Skin epidermis (tissue), 12 donors: ENCODE data around the gene HK3.

Experiments used
- H3K27ac ChIP-seq, 21 experiments: fragments of 200-600 bp; sonication (generic) in 11 of 21; one replicate each; pipeline ENCODE4 v1.5.0; 2020; ENCODE audit warnings: mild to moderate bottlenecking in 3 of 21, inconsistent platforms in 2 of 21, moderate library complexity in 2 of 21
- H3K4me3 ChIP-seq, 7 experiments: fragments of 200-600 bp; sonication (generic) in 2 of 7; one replicate each; pipeline ENCODE4 v1.5.0; 2020; ENCODE audit warnings: inconsistent platforms in 2 of 7, mild to moderate bottlenecking in 2 of 7, moderate library complexity in 1 of 7

The HK3 gene

DNA sequence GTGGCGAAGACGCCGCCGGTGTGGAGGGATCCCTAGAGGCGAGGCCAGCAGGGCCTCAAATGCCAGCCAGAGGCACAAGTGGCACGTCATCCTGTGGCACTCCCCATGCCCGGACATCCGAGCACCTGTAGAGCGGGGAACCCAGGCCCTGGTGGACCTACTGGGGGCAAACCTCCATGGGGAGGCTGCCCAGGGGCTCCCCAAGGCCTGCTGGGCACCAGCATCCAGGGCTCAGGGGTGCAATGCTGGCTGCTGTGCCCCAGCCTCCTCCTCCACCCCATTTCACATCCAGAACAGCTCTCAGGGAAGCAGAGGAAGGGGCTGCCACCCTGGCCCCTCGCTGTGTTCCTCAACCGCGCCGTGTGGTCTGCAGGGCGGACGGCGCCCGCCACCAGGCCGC, 43.5 kb downstream of the HK3 start:
- no peak overlapping the region for H3K27ac ChIP-seq
- no peak overlapping the region for H3K4me3 ChIP-seq

DNA sequence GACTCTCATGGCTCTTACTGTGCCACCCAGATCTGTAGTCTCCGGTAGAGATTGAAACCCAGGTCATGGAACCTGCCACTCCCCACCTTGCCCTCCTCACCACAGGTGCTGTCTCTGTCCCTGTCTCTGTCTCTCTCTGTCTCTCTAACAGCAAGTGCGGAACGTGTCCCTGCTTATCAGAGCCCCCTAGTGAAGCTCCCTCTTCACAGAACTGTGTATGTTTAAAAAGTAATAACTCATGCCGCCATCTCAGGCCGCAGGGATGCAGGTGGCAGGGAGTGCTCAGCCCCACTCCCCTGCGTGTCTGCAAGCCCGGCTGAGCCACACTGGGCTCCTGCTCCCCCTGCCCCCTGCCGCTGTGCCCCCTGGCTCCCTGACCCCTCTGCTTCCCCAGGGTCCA, 45.0 kb downstream of the HK3 start:
- H3K4me3 ChIP-seq = no peak overlapping the region
- H3K27ac ChIP-seq = no peak overlapping the region

DNA sequence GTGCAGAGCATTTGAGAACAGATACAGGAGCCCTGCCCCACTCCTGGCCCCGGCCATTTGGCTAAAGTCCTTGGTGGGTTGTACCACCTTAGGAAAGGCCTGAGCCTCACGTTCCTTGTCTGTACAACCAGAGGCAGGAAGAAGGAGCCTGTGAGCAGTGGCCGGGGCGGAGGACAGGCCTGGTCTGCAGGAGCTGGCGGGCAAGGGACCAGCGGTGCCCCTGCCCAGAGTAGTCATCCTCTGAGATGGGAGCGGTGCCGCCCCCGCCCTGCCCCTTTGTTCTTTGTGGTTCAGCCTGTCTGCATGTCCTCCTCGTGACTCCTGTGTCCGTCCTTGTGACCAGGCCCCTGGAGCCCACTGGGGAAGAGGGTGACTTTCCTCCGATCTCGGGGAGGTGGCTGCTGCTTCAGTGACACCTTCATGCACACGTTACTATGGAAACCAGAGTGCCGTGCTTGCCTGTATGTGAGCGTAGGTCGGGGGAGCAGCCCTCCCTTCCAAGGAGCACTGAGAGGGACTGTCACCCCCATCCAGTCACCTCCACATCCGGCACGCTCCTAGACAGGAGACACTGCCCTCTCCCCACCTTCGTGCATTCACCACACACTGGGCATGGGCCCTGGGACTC, 45.9 kb downstream of the HK3 start:
- no peak overlapping the region for H3K4me3 ChIP-seq
- no peak overlapping the region for H3K27ac ChIP-seq

DNA sequence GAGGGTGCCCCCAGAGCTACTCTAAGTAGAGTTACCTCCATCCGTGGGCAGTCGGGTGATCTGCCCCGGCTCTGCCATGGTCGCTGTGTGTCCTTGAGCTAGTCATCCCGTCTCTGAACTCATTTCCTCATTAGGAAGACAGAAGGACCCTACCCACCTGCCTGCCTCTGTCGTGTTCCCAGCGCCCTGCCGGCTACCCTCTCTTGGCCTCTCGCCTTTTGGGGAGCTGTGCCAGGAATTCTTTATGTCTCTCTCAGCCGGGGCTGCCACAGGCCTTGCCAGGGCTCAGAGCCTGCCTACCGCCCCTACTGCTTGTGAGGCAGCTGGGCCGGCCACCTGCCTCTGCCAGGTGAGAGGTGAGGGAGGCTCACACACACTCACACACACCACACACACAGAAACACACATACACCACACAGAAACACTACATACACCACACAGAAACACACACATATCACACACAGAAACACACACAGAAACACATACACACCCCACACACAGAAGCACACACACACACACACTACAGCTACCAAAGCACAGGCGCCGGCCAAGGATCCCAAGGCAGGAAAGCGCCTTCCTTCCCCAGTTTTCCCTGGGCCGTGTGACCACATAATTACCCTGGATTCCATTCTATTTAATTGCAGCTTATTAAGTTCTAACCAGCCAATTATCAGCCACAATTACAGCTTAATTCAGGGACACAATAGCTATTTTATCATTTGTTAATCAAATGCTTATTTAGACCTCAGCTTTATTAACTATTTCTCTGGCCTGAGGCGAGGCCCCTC, 47.1 kb downstream of the HK3 start:
- Histone ChIP-seq H3K27ac (no peak overlapping the region), H3K4me3 (no peak overlapping the region)

DNA sequence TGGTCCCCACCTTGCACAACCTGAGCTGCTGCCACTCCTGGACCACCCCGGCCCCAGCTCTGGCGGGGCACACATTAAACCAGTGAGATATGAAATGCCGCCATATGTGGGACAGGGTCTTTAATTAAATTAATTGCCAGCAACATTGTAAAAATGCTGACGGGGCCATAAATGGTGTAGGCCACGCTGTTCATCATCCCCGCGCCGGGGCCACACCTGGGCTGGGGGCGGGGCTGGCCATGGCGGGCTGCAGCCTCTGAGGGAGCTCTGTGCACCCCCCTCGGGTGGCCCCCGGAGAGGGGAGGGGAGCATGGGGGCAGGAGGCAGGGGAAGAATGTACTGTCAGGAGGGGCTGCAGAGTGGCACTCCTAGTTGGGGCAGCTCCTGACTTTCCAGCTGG, 47.8 kb downstream of the HK3 start:
- Histone ChIP-seq H3K27ac (no peak overlapping the region), H3K4me3 (no peak overlapping the region)

DNA sequence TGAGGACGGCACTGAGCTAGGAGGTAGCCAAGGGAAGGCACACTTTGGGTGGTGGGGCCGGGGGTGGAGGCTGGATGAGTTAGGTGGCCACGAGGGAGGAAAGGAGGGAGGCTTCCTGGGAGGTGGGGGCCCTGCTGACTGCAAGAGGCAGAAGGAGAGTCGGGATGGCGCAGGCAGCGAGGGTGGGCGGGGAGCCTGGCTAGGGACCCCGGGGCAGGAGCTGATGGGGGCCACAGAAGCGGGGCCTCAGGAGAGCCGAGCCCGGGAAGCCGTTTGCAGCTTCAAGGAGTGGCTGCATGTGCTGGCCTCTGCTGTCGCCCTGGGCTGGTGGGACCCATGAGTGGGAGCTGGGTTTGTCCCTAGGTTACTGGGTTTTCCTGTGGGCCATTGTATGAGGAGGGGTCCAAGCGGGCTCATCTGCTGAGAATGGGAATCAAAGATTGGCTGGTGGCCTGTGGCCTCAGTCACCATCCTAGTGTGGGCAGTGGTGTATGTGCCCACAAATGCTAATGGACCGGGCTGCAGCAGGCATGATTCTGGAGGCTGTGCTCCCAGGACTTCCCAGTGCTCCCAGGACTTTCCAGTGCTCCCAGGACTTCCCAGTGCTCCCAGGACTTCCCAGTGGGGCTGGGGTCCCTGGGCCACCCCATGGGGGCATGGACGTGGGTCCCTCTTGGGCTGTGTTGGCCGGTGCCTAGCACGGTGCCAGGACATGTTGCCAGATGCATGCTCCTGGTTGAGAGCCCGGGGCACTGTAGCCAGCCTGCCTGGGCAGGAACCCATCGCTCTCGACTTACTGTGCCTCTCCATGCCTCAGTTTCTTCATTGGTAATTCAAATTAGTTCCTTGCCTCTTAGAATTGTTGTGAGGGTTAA, 48.5 kb downstream of the HK3 start:
- Histone ChIP-seq H3K4me3 (no peak overlapping the region), H3K27ac (no peak overlapping the region)

DNA sequence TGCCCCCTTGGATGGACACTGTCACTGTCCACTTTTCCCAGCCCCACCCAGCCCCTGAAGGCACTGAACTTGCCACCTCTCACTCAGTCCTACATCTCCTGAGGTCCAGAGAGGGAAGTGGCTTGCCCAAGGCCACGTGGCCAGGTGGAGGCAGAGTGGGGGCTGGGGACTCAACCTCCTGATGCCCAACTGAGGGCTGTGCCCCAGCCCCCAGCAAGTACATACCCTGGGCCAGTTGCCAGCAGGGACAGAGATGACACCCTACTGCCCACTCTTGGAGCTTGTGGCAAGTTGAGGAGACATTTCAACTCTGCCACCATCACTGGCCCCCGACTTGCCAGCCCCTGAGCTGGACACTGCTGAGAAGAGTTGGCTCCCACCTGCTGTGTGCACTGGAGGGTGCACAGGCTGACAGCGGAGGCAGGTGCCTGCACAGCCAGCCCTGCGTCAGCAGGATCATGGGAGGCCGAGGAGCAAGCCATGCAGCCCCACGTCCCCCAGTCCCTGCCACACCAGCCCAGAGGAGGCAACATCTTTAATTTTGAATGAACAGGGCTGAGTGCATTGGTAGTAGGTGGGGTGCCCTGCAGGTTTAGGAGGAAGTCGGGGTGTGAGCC, 49.4 kb downstream of the HK3 start:
- Histone ChIP-seq H3K27ac (no peak overlapping the region), H3K4me3 (no peak overlapping the region)

DNA sequence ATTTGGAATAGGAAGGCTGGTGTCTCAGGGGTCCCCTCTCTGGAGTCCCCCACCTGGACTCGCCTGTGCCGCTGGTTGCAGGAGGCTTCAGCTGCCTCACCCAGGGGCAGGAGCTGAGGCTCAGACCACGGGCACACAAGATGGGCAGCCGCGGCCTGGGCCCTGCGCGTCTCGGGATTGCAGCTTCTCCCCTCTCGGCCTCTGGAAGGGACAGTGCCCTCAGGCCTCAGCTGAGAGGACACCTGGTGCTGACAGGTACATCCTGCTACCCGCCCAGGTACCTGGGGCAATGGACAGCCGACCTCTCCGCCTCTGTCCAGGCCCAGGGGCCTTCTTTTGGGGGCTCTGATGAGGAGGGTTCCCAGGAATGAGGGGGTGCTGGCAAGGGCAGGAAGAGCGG, 50.5 kb downstream of the HK3 start:
- Histone ChIP-seq H3K27ac (no peak overlapping the region), H3K4me3 (no peak overlapping the region)

DNA sequence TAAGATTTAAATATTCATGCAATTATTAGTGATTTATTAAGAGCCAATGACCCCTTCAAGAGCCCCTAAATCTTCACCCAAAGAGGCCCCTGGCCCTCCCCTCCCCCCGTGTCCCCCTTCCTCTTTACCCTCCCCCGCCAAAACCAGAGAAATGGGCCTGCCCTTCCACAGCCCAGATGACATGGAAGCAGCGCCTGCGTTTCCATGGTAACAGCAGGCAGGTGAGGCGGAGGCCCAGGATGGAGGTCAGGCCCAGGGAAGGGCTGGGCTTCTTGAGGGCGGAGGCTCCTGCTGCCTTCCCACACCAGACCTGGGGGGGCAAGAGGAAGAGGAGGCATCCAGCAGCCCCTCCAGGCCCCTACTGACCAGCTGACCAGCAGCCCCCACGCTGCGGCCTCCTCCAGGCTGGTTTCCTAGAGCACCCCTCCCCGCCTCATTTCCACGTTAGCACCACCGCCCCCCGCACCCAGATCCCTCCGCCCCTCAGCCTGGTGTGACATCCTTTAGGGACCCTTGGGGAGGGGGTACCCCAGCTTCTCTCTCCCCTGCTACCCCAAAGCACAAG, 51.3 kb downstream of the HK3 start:
- Histone ChIP-seq H3K27ac (no peak overlapping the region), H3K4me3 (no peak overlapping the region)

DNA sequence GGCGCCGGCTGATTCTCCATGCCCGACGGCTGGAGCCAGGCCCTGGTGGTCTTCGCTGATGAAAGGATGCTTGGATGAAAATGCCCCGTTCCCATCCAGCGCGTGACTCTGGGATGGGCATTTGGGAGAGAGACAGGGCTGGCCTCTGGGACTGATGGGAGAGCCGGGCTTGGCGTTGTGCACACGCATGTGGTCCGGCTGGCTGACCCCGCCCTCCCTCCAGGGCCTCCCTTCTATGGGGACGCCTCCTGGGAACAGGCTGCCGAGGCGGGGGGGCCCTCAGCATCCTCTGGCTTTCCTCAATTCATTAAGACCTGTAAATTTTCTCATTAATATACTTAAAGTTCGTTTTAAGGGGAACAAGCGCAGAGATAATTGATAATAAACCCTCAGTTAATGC, 52.0 kb downstream of the HK3 start:
- Histone ChIP-seq H3K4me3 (no peak overlapping the region), H3K27ac (no peak overlapping the region)

DNA sequence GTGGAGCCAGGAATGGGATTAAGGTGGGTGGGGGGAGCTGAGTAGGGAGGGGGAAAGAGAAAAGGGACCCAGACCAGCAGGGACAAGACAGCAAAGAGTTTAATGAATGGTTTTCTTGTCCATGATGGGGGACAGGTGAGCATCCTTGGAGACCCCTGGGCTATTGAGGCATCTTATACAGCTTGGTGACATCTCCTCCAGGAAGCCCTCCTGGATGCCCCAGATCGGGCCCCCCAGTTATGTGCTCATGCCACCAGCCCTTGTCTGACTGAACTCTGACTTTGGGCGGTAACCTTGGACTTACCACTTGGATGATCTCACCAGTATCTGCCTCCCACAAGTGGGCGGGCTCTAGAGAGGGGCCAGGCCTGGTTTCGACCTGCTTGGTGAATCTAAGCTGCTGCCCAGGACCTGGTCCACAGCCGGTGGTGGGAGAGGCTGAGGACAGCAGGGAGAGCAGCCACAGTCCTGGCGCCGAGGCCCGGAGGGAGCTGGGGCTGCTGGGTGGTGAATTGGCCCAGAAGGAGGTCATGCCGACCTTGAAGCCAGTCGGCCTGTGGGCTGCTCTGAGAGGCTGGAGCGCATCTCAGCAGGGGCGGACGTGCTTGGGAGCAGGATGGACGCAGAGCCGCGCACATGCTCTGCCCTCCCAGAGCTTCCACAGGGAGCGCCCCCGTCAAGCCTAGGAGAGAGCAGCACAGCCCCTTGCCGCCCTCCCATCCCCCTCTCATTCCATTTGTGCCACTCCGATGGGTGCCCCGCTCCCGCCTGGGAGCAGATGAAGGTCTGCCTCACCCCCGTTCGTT, 52.6 kb downstream of the HK3 start:
- Histone ChIP-seq H3K27ac (no peak overlapping the region), H3K4me3 (no peak overlapping the region)

DNA sequence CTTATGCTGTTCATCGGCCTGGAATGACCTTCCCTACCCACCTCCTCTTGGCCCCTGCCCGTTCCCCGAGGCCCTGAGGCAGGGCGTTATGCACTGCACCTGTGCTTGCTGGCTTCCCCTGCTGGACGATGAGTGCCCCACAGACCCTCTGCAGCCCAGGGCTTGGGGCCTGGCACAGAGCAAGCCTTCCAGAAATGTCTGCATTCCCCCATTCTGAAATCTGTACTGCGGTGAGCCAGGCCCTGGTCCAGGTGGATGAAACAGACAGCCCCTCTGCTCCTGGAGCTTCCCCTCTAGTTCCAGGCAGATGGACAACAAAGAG, 53.8 kb downstream of the HK3 start:
- no peak overlapping the region for H3K27ac ChIP-seq
- no peak overlapping the region for H3K4me3 ChIP-seq

DNA sequence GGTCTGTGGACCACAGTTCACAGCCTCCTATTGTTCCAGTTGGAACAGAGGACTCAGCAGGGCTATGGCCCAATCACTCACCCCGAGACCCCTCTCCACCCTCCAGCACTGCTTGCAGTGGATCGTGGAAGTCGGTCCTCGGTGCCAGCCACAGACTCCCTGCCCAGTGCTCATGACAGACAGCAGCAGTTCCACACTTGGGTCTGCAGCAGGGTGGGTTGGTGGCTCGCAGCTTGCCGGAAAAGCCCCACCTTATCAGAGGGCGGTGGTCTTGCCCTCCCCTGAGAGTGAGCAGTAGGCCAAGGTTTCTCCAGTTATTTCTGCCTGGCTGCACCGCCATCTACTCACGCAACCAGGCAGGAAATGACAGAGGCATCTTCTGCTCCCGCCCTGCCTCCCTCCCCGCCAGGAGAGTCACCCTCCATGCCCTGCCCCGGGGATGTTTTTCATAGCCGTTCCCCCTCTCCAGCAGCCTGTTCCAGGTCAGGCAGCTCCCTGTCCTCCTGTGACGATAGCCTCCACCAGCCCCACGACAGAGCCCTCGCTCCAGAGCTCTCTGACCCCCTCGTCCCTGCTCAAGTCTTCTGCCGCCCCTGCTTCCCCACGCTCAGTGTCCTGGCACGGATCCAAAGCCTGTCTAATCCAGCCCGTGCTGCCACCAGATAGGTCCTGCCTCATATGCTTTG, 54.3 kb downstream of the HK3 start:
- H3K27ac ChIP-seq = no peak overlapping the region
- H3K4me3 ChIP-seq = no peak overlapping the region

DNA sequence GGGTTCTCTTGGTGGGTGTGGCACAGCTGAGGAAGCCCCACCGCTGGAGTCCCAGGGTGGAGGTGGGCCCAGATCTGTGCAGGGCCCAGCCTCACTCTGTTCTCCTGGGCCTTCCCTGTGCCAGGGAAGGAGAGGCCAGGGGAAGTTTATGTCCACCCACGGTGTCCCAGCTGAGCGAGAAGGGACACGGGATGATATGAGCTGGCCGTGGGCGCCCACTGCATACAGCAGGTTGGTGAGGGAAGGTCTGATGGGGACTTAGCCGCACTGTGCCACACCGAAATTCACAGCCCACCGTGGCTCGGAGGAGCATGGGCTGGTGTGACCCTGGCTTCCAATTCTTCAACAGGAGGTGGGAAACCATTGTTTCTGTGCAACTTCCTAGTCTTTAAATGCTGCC, 54.9 kb downstream of the HK3 start:
- H3K27ac ChIP-seq = no peak overlapping the region

DNA sequence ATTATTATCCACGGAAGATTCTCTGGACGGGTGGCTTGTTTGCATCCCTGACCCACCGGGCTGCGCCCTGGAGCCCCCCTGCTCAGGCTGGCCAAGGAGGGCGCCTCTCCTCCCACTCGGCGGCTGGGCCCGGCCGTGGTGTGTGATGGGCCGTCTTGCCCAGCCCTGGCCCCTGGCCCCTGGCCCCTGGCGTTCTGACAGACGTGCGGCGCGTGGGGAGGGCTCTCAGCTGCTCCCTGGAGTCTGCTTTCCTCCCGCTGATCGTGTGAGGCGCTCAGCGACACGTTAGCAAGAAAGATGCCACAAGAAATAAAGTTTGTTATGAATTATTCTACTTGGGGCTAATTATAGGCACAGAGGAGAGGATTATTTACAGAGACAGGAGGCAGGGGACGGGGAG, 55.5 kb downstream of the HK3 start:
- Histone ChIP-seq H3K4me3 (no peak overlapping the region), H3K27ac (no peak overlapping the region)

More for the DNA sequence above, 54.9 kb downstream of the HK3 start:
- no peak overlapping the region for H3K4me3 ChIP-seq

DNA sequence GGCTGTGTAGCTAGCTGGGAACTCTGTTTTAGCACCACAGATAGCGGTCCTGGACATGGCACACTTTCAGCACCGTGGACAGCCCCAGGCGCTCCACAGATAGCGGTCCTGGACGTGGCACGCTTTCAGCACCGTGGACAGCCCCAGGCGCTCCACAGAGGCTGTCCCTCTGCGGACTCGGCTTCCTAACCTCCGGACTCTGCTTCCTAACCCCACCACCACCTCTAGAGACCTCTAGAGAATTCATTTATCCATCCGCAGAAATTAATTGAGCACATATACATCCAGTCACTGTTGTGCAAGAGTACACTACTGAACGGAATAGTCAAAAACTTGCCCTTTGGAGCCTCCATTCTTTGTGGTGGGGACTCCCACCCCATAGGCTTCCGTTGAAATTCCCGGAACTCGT, 61.4 kb downstream of the HK3 start:
- H3K4me3 ChIP-seq = no peak overlapping the region
- no peak overlapping the region for H3K27ac ChIP-seq

DNA sequence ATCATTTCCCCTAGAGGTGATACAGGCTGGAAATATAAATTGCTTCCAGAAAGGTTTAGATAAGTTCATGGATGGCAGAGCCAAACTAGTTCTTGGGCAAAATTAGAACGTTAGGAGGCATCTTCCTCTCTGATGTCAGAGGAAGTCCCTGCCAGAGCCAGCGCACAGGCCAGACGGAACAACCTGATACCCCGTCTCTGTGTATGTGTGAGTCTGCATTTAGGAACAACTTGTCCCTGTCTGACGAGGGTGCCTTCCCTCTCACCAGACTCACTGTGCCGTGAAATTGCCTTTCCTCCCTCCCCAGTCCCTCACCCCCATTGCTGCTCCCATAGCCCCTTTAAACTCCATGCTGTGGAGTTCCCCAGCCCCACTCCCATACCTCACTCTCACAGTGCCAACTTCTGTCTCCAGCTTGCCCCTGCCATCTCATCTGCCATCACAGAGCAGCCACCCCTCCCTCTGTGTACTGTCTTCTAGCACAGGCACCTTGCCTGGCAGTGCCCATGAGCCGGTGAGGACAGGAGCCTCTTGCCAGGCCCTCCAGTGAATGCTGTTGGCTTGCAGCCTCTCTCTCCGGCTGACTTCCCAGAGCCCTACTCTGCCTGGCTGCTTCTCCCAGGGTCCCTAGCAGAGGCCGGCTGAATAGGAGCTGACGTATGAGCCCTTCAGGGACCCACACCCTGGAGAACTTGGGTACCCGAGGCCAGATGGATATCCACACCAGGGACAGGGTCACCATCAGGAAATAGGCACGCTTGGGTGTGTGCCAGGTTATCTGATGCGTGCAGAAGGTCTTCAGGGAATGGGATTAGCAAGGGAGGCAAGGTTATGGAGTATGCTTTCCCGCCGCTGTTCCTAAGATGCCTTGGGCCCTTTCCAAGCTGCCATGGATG, 62.1 kb downstream of the HK3 start:
- Histone ChIP-seq H3K27ac (no peak overlapping the region), H3K4me3 (no peak overlapping the region)

DNA sequence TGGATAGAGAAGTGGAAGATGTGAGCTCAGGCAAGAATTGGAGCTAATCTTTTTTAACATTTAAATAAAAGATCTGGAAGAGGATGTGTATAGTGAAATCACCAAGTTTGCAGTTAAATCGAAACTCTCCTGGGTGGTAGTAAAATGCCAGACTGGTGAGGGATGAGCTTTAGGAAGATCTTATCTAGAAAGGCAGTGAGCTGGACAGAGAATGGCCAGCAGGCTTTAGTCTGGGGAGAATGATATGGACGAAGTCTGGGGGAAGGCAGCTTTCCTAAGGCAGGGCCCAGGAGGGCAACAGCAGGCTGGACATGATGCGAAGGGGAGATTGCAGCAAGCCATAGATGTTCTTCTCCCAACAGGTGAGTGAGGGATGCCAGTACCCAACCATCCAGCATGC, 63.2 kb downstream of the HK3 start:
- no peak overlapping the region for H3K4me3 ChIP-seq
- H3K27ac ChIP-seq = no peak overlapping the region
